GM19397 (cell line): ENCODE data around the gene SCN4A.
"Not testable (repeated sequence)": the region's sequence is repeated elsewhere in the genome, so short reads cannot be mapped to it uniquely, and the experiment has no call there.

ENCODE experiments used
- ATAC-seq: cut with Tn5 transposase; IDR thresholded peaks from one replicate; pipeline ENCODE4 v1.9.1; 2021; ENCODE audit warnings: mild to moderate bottlenecking, moderate library complexity; ENCODE audit not compliant: unreplicated experiment

Gene SCN4A

GRCh38 chr17:63918305-63918704 lies 54.4 kb downstream of the SCN4A start:
- no peak for ATAC-seq

DNA sequence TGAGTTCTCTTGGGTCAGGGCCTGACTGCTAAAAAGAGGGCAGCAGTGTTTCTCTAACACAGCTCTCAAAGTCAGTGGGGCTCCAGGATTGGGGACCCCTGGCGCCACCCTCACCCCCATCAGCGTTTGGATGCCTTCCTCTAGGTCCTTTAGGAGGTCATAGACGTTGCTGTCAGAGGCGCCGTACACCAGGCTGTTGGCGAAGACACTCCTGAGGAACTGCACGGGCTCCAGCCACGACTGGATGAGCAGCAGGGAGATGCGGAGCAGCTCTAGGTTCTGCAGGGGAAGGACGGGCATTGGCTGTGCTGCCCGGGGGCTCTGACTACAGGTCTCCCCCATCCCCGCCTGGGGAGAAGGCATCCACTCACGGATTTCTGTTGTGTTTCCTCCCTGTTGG lies 55.1 kb downstream of the SCN4A start:
- ATAC-seq = no peak

- not testable (repeated sequence) for ATAC-seq
Observed at GRCh38 chr17:63917206-63917605, 55.5 kb downstream of the SCN4A start.

DNA sequence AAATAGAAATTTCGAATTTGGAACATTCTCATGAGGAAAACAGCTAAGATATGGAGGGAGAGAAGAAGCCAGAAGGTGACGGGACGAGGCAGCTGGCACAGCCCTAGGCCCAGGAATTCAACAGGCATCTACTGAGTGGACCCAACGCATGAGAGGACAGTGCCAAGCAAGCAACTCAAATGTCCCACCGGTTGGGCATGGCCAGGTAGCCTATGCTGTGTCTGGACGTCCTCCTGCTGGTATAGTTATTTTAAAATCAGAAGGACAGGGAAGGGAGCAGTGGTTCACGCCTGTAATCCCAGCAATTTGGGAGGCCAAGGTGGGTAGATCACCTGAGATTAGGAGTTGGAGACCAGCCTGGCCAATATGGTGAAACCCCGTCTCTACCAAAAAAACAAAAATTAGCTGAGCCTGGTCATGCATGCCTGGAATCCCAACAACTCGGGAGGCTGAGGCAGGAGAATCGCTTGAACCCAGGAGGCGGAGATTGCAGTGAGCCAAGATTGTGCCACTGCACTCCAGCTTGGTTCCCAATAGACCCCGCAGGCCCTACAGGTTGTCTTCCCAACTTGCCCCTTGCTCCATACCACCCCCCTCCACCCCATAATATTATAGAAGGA lies 56.0 kb downstream of the SCN4A start:
- no peak for ATAC-seq

DNA sequence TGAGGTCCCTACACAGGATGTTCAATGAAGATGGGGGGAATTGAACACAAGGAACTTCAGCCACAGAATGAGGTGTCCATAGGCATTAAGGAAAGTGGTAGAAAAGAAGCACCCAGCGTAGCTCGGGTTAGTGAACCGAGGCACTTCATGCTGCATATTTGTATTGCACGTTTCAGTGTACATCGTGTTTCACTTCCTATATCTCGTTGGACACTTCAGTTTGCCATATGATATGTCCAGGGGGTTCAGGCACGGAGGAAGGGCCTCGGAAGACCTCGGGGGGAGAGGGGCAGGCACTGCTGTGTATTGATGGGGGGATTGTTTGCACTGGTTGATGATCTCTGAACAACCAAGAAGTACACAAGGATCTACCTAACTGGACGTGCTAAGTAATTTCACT lies 57.0 kb downstream of the SCN4A start:
- not testable (repeated sequence) for ATAC-seq

- no peak for ATAC-seq
Observed at GRCh38 chr17:63914471-63914870, 58.2 kb downstream of the SCN4A start.

GRCh38 chr17:63911657-63912100 lies 61.0 kb downstream of the SCN4A start:
- no peak for ATAC-seq

DNA sequence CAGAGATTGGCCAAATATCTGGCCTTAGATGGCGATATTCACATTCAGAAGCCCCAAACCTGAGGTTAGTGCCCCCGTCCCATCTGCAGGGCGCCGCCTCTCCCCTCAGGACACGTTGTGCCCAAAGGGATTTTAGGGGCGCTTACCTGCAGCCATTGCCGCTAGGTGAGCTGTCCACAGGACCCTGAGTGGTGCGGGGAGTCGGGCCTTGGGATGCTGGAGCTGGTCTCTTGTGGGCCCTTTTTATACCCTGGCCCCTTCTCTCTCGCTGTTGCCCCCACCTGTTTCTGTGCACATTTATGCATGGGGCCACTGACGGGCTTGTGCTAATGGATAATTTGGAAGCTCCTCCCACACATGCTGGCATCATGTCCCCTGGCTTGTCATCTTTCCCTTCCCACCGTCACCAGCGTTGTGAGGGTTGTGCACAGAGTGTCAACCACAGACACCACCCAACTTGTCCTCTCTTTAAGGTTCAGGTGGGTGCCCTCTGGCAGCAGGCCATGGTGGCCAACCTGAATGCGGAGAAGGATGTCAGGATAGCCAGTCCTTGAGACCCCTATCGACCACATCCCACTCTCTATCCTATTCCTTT lies 61.6 kb downstream of the SCN4A start, which contains the start of gene CSHL1:
TSS of gene CSHL1 (minus strand) at position 218 of the 595 bp plus-strand sequence. CDS start at position 156, 62 bp downstream.
- ATAC-seq = no peak

GRCh38 chr17:63910096-63910495 lies 62.6 kb downstream of the SCN4A start:
- ATAC-seq = no peak

DNA sequence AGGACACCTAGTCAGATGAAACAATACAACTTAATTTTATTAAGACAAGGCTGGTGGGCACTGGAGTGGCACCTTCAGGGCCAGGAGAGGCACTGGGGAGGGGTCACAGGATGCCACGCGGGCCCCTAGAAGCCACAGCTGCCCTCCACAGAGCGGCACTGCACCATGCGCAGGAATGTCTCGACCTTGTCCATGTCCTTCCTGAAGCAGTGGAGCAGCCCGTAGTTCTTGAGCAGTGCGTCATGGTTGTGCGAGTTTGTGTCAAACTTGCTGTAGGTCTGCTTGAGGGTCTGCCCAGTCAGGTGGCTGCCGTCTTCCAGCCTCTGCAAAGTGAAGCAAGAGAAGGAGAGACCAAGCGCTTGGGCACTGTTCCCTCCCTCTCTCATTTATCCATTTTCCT lies 63.1 kb downstream of the SCN4A start:
- ATAC-seq = not testable (repeated sequence)

GRCh38 chr17:63907161-63907778 lies 65.4 kb downstream of the SCN4A start:
- not testable (repeated sequence) for ATAC-seq

DNA sequence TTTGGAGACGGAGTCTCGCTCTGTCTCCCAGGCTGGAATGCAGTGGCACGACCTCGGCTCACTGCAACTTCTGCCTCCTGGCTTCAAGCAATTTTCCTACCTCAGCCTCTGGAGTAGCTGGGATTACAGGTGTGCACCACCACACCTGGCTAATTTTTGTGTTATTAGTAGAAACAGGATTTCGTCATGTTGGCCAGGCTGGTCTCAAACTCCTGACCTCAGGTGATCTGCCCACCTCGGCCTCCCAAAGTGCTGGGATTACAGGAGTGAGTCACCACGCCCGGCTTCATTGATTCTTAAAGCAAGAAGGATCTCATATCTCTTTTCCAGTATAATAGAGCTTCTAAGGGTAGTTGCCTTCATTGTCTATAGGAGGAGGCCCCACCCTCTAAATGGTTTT lies 67.9 kb downstream of the SCN4A start:
- not testable (repeated sequence) for ATAC-seq

DNA sequence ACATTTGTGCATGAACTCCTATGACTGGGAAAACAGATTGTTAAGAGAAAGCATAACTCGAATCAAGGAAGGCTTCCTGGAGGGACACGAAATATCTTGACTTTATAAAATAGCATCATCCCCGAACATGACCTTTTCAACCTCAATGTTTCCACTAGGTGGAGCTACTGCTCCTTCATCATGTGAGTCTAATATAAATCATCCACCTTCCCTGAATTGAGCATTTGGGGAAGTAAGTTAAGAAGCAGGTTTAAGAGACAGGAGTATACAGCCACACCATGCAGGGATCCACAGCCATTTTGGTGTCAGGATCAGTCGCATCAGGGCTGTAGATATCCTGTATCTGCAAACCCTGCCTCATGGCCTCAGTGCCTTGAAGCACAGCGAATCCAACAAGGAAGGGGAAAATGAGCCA lies 68.9 kb downstream of the SCN4A start:
- ATAC-seq = not testable (repeated sequence)

- ATAC-seq = not testable (repeated sequence)
Observed at GRCh38 chr17:63901971-63902370, 70.7 kb downstream of the SCN4A start.

GRCh38 chr17:63898899-63899798 lies 73.6 kb downstream of the SCN4A start:
- not testable (repeated sequence) for ATAC-seq

DNA sequence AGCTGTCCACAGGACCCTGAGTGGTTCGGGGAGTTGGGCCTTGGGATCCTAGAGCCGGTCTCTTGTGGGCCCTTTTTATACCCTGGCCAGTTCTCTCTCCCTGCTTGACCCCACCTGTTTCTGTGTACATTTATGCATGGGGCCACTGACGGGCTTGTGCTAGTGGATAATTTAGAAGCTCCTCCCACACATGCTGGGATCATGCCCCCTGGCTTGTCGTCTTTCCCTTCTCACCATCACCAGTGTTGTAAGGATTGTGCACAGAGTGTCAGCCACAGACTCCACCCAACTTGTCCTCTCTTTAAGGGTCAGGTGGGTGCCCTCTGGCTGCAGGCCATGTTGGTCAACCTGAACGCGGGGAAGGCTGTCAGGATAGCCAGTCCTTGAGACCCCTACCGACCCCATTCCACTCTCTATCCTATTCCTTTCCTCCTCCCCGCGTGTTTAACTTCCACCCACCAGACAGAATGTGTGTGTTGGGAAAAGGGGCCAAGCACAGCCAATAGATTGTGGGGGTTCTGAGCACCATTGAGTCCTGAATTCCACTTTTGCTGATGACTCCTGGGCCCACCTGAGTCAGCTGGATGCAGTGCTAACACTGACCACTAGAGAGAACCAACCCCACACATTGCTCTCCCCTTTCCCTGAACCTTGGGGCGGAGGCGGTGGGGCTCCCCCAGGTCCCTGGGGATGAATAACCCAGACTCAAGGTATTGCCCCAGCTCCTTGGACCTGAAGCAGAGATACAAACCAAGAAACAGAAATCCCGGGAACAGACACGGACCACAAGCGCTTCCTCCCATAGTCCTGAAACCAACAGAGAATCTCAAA lies 76.0 kb downstream of the SCN4A start, which contains the start of gene CSH1:
TSS of gene CSH1 (minus strand) at position 51 of the 831 bp plus-strand sequence. CDS start 63 bp downstream, outside the sequence.
- not testable (repeated sequence) for ATAC-seq

GRCh38 chr17:63894821-63895220 lies 77.9 kb downstream of the SCN4A start:
- not testable (repeated sequence) for ATAC-seq

GRCh38 chr17:63894021-63894420 lies 78.7 kb downstream of the SCN4A start:
- ATAC-seq = not testable (repeated sequence)

GRCh38 chr17:63892316-63893037 lies 80.2 kb downstream of the SCN4A start:
- not testable (repeated sequence) for ATAC-seq
